ENCODE results near the gene CST6. TPM values are rescaled to one million over a fixed set of nuclear protein-coding genes. Genes with fewer than 3 reads are reported as not detected.
"Not testable (repeated sequence)": the region's sequence is repeated elsewhere in the genome, so short reads cannot be mapped to it uniquely, and the experiment has no call there.

The CST6 gene
- total and polyA plus RNA-seq, 7 donors: 0.13 to 18.7 (median 0.47) TPM; not detected in 2

GRCh38 chr11:66008095-66008467 lies 3.7 kb upstream of the CST6 start:
- H3K4me1 ChIP-seq: peaks cover 23% of the 10 kb centered on the region
- WGBS, 3 donors: 58 to 94% (median 91%) methylated on average over 2 of the region's 2 CpGs

DNA sequence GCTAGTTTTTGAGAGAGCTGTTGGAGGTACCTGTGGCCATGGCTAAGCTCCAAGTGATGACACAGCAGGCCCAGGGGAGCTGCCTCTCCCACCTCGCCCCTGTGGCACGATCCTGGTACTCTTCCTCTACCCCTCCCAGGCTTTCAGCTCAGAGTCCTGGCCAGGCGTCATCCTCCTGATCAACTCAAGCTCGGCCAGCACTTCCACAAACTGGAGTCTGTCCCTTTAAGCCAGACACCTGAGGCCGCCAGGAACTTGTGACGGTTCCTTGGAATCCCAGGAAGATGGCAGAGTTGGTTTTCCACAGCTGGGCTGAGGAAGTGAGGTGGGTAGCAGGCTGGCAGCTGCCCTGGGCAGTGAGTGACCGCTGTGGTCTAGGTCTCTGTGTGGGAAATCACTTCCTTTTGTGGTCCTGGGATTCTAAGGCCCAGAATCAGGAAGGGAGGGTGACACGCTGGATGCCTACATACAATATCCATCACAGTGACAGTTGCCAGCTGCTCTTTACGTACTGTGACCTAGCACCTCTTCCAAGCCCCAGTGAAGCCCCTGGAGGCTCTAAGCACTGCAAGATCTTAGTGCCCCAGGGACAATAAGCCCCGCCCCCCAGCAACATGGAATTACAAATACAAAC lies 3.2 kb upstream of the CST6 start:
- no peak for ATAC-seq
- Histone ChIP-seq H3K27ac (peak overlapping the region; percentile 30), H3K27me3 (ENCODE audit: insufficient read depth in 3 of 3, low read length in 2 of 3) (peaks cover 0 to 7% (median 5%) of the 10 kb centered on the region in 3 donors), H3K9me3 (no peaks in the 10 kb centered on the region), H3K4me1 (peaks cover 18% of the 10 kb centered on the region), H3K4me3 (no peak overlapping the region), H3K36me3 (ENCODE audit: insufficient read depth in 1 of 2, low read depth in 1 of 2) (peaks cover 0 to 29% of the 10 kb centered on the region in 2 donors)
- WGBS, 3 donors: 53 to 60% (median 59%) methylated on average over 10 of the region's 10 CpGs
- TF ChIP-seq CTCF (IDR thresholded peaks at IDR 0.05): no peak
- intact Hi-C loops (cut with DNase I): no loop called here
- no peak for DNase-seq

More at GRCh38 chr11:66008095-66008467, 3.7 kb upstream of the CST6 start:
- Histone ChIP-seq H3K27ac (peak overlapping the region; percentile 30), H3K36me3 (ENCODE audit: insufficient read depth in 1 of 2, low read depth in 1 of 2) (peaks cover 0 to 32% of the 10 kb centered on the region in 2 donors), H3K4me3 (no peak overlapping the region), H3K27me3 (ENCODE audit: insufficient read depth in 3 of 3, low read length in 2 of 3) (peaks cover 0 to 5% (median 3%) of the 10 kb centered on the region in 3 donors), H3K9me3 (no peaks in the 10 kb centered on the region)
- no peak for DNase-seq
- intact Hi-C loops (cut with DNase I): no loop called here
- no peak for TF ChIP-seq CTCF (IDR thresholded peaks at IDR 0.05)
- ATAC-seq: no peak

DNA sequence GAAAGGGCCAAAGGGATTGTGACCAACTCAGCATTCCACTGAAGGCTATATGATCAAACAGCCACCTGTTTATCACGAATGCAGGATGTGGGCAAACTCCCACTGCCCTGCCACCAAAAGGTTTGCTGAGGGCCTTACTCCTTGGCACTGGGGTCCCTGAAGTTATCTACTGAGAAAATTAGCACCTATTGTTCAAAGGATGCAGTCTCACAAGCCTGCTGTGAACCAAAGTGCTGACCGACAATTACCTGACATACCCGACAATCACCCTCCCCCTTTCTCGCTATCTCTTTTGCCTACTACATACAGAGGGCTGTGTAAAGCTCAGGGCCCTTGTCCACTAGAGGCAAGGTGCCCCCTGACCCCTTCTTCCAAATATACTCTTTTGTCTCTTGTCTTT lies 1.8 kb upstream of the CST6 start:
- DNase-seq; H3K27me3 ChIP-seq (ENCODE audit: insufficient read depth in 3 of 3, low read length in 2 of 3); H3K4me3 ChIP-seq; H3K27ac ChIP-seq; H3K9me3 ChIP-seq; ATAC-seq; intact Hi-C loops (cut with DNase I): not testable (repeated sequence)
- H3K36me3 ChIP-seq (ENCODE audit: insufficient read depth in 1 of 2, low read depth in 1 of 2): peaks cover 0 to 15% of the 10 kb centered on the region in 2 donors
- 67 to 69% (median 67%) methylated on average over 4 of the region's 4 CpGs for WGBS, 3 donors
- peaks cover 14% of the 10 kb centered on the region for H3K4me1 ChIP-seq

- ATAC-seq: no peak
These were observed 496 bp upstream of the CST6 start for GRCh38 chr11:66011239-66011784.

More at GRCh38 chr11:66011239-66011784, 496 bp upstream of the CST6 start:
- DNase-seq: no peak
- WGBS, 3 donors: 50 to 55% (median 50%) methylated on average over 14 of the region's 14 CpGs
- no peak overlapping the region for H3K27ac ChIP-seq
- intact Hi-C loops (cut with DNase I): no loop called here
- peaks cover 0 to 2% of the 10 kb centered on the region in 2 donors for H3K36me3 ChIP-seq (ENCODE audit: insufficient read depth in 1 of 2, low read depth in 1 of 2)
- no peaks in the 10 kb centered on the region for H3K9me3 ChIP-seq
- peaks cover 27% of the 10 kb centered on the region for H3K4me1 ChIP-seq
- no peak for TF ChIP-seq CTCF (IDR thresholded peaks at IDR 0.05)
- peak overlapping the region; percentile 49 for H3K4me3 ChIP-seq
- peaks cover 0 to 7% (median 5%) of the 10 kb centered on the region in 3 donors for H3K27me3 ChIP-seq (ENCODE audit: insufficient read depth in 3 of 3, low read length in 2 of 3)

Measured in psoas muscle (tissue), 8 donors.